ENCODE measurements around the gene ARHGAP33.
"Not testable (repeated sequence)": the region's sequence is repeated elsewhere in the genome, so short reads cannot be mapped to it uniquely, and the experiment has no call there.

The ARHGAP33 gene

DNA sequence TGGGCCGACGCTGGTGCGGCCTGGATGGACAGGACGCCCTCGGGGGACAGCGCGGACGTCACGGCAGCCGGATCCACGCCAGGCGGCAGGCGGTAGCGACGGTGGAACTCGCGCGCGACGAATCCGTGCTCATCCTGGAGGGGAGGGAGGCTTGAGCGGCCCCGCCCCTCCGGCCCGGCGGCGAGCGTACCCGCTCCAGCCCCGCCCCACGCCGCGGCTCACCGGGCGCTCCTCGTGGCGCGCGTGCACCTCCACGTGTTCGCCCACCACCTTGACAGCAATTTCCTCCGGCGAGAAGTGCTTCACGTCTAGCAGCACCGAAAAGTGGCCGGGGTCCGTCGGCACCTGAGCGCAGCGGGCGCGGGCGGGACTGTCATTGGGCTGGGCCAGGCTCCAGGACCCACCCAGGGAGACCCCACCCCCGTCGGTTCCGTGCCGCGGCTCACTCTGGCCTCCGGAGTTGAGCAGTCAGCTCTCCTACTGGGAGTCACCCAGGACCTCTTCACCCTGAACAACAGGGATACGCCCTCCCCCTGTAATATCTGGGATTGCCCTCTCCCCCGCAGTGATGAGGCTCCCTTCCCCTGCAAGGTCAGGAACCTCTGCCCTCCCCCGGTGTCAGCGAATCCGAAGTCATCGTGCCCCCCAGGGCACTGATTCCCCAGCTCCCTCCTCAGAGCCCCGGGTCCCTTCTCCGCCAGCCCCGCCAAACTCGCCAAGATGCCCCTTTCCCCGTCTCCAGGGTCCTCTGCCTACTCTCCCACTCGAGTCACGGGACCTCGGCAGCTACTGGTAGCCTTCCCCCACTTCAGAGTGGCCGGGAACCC lies 19.6 kb upstream of the ARHGAP33 start:
- peak in 1 of 2 donors; percentile 66 for DNase-seq (ENCODE audit: low read depth in 2 of 2)

DNA sequence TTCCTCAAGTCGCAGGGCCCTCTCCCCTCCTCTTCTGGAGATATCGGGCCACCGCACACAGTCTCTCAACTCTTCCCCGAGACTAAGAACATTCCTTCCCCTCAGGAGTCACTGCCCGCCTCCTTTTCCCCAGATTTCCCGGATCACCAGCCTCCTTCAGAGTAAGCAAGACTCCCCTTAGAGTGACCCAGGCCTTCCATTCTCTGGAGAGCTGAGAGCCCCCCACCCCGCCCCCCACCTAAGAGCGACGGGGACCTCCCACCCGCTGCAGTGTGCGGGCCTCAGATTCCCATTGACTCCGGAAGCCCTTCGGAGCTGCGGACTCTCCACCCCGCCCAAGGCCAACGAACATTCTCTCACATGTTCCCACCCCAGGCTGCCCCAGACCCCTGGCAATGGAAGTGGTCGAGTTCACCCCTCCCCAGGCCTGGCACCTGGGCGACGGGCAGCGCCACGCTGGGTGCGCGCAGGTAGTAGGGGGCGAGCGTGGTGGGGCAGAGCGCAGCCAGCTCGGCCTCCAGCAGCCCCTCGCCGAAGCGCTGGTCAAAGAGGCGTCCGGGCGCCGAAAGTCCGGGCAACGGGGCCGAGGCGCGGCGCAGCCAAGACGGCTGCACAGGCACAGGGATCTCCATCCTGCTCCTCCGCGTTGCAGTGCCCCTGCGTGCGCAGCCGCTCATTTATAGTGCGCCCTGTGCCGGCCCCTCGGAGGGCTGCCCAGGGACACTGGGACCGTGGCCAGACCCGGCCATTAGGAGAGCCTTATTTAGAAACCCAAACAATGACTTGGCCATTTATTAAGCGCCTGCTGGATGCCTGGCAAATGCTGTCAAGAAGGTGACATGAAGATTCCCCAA lies 18.8 kb upstream of the ARHGAP33 start, which contains the start of gene HSPB6:
Gene HSPB6, minus strand, starts transcription at position 653 of the 854 bp plus-strand sequence. Its CDS starts 21 bp downstream, at position 632.
- no peak for DNase-seq (ENCODE audit: low read depth in 2 of 2)

DNA sequence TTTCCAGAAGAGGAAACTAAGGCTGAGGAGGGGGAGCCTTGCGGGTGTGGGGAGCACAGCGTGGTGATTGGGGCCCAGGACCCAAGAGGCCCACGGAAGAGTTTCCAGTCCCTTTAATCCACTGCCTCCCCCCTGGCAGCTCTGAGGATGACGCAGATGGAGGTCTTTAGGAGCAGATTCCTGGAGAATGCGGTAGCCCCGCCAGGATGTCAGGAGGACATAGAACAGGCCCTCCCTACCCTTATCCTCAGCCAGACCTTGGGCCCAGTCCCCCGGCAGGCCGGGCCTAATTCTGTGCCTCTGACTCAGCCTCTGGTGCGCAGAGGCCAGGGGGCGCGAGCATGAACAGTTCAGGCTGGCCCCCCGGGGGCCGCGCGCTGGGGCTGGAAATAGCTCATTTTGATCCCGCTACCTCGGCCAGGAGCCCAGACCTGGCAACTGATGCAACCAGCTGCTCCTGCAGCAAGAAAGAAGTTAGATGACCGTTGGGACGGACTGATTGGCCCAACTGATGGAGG lies 18.1 kb upstream of the ARHGAP33 start:
- no peak for DNase-seq (ENCODE audit: low read depth in 2 of 2)

DNA sequence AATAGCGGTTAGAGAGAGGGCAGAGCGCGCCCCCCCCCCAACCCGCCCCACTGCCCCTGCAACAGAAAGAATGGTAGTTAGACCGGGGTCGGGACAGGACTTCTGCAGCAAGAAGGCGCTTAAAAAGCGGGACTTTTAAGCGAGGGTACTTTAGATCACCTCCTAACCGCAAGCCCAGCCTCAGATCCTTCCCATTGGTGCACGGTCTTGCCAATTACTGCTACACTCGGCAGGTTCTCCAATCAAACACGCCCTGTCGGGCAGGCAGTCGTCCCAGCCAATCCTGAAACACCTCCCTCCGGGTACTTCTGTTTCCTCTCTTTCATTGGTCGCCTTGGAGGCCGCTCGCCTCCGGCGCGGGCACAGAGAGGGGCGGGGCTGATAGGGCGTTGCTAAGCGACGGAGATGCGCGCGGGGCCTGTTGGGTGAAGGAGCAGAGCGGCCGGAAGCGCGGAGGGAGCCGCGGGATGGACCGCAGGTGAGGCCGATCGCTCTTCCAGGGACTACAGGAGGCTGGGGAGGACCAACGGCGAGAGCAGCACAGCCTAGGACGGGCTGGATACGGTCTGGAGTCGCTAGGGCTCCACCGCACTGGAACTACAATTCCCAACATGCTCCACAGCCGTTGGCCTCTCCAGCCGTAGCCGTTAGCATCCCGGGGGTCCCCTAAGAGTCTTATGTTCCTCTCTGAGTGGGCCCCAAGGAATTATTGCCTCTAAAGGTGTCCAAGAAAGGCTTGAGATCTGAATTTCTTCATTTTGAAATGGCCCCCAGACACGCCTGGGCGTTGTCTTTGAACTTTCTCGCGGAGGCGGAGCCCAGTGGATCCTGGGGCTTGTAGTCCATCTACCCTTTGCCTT lies 17.4 kb upstream of the ARHGAP33 start, which contains the start of gene PROSER3:
Gene PROSER3, plus strand, starts transcription at position 428 of the 860 bp plus-strand sequence. Its CDS starts 40 bp downstream, at position 468.
- DNase-seq (ENCODE audit: low read depth in 2 of 2) = peak; percentile 95 to 99

DNA sequence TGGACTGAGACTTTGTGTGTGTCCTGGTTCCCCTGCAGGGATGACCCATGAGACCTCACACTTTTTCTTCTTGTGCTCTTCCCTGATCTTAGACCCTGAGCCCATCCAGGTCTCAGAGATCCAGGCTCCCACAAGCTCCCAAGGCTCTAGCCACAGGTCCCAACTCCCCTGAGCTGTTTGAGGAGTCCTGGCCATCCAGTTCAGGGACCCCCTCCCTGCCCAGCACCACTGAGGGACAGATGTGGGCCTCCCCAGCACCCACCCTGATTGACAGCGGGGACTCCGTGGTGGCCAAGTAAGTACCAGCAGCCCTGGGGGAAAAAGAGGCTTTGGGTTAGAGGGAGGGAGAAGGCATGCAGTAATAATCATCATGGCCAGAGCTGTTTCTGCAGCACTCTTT lies 15.7 kb upstream of the ARHGAP33 start:
- no peak for DNase-seq (ENCODE audit: low read depth in 2 of 2)

DNA sequence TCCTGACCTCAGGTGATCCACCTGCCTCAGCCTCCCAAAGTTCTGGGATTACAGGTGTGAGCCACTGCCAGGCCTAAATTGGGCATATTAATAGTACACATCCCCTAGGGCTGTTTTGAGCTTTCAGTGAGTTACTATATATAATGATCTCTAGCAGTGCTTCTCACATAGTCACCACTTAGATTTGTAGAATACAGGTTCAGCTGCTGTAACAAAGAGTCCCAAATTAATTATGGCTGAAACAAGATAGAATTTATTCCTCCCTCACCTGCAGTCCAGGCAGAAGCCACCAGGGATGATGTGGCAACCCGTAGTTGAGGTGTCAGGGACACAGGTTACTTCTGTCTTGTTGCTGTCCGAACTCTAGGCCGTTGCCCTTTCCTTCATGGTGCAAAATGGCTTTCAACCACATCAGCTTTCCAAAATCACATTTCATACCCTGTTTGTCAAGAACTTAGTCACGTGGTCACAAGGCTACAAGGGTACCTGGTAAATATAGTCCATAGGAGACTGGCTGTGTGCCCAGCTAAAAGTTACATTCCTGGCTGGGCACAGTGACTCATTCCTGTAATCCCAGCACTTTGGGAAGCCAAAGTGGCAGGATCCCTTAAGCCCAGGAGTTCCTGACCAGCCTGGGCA lies 14.5 kb upstream of the ARHGAP33 start:
- DNase-seq (ENCODE audit: low read depth in 2 of 2) = no peak

DNA sequence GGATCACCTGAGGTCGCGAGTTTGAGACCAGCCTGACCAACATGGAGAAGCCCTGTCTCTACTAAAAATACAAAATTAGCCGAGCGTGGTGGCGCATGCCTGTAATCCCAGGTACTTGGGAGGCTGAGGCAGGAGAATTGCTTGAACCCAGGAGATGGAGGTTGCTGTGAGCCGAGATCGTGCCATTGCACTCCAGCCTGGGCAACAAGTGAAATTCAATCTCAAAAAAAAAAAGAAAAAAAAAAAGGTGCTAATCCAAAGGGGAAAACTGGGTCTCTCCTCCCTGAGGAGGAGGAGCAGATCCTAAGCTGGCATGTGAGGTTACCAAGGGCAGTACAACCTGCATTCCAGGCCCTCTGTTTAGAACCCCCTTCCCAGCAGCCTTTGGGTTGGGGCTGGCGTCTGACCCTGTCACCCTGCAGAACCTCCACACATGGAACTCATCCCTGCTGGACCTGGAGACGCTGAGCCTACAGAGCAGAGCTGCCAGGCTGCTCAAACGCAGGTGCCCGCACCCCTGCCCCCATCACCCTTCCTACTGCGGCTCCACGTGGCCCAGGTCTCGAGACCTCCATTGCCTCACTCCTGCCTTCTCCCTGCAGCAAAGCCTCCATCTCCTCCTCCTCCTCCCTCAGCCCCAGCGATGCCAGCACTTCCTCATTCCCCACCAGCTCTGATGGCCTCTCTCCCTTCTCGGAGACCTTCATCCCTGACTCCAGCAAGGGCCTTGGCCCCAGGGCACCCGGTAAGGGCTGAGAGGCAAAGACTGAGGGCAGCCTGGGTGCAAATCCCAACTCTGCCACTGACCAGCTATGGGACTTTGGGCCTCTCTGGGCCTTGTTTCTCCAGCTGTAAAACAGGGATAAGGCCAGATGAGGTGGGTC lies 10.7 kb upstream of the ARHGAP33 start:
- DNase-seq (ENCODE audit: low read depth in 2 of 2) = no peak

DNA sequence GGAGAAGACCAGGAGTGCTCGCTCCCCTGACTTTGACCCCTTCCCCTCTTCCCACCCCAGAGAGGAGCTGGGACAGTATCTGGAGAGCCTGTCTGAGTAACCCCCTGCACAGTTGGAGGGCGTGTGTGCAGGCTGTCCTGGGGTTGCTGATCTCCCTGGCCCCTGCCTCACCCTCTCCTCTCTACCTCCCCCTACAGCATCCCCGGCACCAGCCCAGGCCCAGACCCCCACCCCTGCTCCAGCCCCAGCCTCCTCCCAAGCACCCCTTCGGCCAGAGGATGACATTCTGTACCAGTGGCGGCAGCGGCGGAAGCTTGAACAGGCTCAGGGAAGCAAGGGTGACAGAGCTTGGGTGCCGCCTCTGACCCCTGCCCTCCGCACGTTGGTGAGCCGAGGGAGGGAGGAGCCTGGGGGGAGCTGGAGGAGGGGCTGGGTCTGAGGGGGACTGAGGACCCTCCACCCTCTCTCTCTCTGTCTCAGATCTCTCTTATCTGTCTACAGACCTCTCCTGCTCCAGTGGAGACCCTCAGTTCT lies 8.7 kb upstream of the ARHGAP33 start:
- DNase-seq (ENCODE audit: low read depth in 2 of 2) = no peak

DNA sequence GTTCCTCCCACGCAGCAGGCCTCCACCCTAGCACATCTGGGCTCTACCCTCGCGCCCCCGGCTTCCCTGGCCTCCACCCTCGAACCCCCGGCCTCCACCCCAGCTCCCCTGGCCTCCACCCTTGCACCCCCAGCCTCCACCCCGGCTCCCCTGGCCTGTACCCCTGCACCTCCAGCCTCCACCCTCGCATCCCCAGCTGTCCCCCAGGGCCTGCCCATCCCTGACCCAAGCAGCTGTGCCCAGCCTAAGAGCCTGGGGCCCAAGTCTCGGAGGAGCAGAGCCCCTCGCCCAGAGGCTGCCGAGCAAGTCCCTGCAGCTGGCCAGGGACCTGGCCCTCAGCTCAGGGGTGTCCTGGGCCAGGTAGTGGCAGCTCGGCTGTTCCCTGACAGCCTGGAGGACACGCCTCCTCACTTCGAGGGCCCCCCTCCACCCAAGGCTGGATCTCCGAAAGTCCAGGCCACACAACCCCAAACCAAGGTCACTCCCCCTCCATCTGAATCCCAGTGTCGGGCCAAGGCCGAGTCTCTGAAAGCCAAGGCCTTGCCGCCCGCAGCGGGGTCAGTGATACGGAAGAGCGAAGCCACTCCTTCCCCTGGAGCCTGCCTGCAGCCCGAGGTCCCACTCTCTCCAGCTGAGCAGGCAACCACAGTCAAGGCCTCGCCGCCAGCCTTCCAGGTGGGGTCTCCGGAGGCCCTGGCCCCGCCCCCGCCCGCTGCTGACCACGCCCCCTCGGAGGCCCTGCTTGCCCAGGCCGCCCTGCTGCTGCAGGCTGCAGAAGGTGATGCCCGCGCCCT lies 7.9 kb upstream of the ARHGAP33 start:
- DNase-seq (ENCODE audit: low read depth in 2 of 2) = no peak

DNA sequence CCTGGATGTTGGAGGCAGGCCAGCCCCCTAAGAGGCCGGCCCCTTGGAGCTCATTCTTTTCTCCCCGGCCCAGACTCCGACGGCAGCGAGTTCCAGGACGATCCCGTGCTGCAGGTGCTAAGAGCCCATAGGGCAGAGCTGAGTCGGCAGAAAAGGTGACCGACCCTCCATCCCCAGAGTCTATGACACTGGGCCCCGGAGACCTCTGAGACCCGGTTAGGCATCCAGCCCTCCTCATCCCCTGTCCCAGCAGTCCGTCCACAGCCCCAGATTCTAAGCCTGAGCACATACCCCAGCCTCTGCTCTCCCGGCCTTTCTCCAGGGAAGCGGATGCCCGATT lies 7.3 kb upstream of the ARHGAP33 start:
- no peak for DNase-seq (ENCODE audit: low read depth in 2 of 2)

DNA sequence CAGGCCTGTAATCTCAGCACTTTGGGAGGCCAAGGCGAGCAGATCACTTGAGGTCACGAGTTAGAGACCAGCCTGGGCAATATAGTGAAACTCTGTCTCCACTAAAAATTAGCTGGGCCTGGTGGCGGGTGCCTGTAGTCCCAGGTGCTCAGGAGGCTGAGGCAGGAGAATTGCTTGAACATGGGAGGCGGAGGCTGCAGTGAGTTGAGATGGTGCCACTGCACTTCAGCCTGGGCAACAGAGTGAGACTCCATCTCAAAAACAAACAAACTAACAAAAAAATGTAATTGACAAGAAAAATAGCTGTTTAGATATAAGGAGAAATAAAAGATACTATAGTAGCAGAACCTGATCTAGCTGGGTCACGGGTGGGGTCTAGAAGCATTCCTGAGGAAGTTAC lies 3.0 kb upstream of the ARHGAP33 start:
- DNase-seq (ENCODE audit: low read depth in 2 of 2) = not testable (repeated sequence)

DNA sequence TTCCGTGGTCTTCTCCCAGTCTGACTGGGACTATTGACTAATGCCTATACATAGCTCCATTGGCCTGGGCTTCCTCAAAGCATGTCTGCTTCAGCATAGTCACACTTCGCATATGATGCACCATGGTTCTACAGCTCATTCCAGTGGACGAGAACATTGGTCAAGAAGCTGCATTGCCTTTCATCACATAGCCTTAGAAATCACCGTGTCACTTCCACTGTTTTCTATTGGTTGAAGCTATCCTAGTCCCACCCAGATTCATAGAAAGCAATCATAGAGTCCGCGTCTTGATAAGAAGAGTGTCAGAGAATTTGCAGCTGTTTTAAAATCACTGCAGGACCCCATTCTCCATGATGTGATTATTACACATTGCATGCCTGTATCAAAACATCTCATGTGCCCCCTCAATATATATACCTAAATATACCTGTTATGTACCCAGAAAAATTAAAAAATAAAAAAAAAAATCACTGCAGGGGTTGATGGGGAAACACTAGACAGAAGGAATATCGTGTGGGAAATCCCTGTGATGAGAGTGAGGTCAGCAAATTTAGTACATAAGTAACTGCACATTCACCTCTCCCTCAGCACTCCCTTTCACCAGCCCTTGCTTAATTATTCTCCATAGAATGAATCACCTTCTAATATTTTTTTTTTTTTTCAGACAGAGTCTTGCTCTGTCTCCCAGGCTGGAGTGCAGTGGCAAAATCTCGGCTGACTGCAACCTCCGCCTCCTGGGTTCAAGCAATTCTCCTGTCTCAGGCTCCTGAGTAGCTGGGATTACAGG lies 2.2 kb upstream of the ARHGAP33 start:
- DNase-seq (ENCODE audit: low read depth in 2 of 2) = no peak

DNA sequence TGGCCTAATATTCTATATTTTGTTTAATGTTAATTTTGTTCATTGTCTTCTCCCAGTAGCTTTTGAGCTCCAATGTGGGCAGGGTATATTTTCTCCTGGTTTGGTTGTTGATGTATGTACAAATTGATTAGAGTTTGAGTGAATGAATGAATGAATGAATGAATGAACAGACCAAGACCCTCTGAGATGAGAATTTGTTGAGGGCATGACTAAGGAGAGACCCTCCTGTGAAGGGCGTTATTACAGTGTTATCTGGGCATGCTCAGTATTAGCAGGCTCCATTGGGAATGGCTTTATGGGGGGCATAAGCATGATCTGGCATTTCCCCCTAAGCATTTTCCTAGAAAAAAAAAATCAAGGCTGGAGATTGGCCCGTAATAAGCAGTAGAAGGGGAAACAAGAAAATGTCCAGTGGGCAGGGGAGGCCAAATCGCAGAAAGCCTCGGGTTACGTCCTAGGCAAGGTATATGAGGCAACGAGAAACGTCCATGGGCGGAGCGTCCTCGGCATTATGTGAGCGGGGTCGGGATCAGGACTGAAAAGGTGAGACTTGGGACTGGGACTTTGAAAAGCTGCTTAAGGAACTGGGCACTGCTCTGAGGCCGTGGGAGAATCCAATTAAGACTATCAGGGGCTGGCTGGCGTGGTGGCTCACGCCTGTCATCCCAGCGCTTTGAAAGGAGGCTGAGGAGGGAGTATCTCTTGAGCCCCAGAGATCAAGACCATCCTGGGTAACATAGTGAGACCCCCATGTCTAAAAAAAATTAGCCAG lies 904 bp upstream of the ARHGAP33 start:
- no peak for DNase-seq (ENCODE audit: low read depth in 2 of 2)

DNA sequence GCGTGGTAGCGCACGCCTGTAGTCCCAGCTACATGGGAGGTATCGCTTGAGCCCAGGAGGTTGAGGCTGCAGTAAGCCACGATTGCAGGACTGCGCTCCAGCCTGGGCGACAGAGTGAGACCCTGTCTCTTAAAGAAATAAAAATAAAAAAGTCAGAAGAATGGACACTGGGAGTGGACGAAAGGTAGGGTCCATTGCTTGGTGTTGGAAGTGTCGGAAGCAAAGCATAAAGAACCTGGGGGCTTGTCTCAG lies 392 bp upstream of the ARHGAP33 start:
- no peak for DNase-seq (ENCODE audit: low read depth in 2 of 2)

DNA sequence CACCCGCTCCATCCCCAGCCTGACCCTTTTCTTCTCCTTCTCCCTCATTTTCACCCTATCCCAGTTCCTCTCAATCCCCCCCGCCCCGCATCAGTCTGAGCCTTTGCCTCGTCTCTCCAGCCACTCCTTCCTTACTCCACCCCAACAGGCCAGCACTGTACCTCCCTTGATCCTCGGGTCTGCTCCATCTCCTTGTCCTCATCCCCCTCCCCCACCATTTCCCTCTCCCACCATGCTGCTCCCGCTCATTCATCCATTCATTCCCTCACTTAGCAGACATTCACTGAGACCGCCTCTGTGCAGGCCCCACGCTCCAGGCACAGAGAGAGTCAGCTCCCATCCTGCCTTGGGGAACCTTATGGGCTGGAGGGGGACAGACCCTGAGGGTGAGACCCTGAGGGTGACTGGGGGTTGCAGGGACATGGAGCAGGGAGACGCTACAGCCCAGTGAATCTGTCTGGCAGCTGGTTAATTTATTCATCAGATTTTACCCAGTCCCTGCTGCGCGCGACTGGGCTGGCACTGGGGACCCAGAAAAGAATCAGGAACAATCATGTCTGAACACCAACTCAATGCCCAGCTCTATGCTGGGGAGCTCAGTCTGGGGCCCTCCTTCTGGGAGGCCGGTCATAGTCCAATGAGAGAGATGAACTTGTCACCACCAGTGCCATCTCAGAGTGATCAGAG lies 881 bp downstream of the ARHGAP33 start:
- DNase-seq (ENCODE audit: low read depth in 2 of 2) = no peak

DNA sequence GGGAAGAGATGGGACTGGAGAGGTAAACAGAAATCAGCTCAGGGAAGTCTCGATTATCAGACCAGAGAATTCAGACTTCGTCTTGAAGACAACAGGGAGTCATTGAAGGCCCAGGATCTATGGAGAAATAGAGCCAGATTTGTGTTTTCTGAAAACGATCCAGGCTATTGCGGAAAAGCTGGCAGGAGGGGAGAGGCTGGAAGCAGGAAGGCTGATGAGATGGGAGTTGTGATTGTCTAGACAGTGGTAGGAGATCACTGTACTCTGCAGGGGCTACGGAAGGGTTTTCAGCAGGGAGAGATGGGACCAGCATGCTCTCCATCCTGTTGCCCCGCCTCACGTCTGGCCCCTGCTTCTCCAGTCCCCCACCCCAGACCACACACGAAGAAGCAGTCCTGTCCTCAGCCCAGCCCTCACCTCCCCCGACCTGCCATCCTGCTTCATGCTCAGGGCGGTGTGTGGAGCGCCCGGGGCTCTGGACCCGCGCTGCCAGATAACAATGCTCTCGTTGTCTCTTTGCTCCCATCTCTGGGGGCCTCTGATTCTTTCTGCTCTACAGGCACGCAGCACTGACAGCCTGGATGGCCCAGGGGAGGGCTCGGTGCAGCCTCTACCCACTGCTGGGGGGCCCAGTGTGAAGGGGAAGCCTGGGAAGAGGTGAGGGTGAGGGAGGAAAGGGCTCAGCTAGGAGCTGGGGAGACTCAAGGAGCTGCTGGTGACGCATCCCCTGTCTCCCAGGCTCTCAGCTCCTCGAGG lies 1.9 kb downstream of the ARHGAP33 start:
- DNase-seq (ENCODE audit: low read depth in 2 of 2) = no peak

Measured in stimulated activated CD8-positive, alpha-beta memory T cell treated with anti-CD3 and anti-CD28 coated beads, Interleukin-7, amount 100 ng/mL, for 4 hours (primary cell).